GM10248 (cell line): ENCODE results near the gene TAF11.

ENCODE experiments used
- CTCF ChIA-PET: fragments of 300-600 bp; sonication (Branson Sonifier 250); formaldehyde crosslinking; extraction: SDS; loops from one replicate; lab custom pipeline; 2021; ENCODE audit warnings: antibody characterized with exemption; lab: Yijun Ruan, JAX
- POLR2A ChIA-PET: fragments of 350-650 bp; sonication (Branson Sonifier 250); formaldehyde crosslinking; extraction: SDS; loops from one replicate; lab custom pipeline; 2020; ENCODE audit warnings: antibody characterized with exemption; lab: Yijun Ruan, JAX
- DNase-seq: peaks from one replicate; pipeline ENCODE4 v3.0.0; 2012; ENCODE audit errors: extremely low spot score
- TF ChIP-seq, protein P1 (sequence below): IDR thresholded peaks from 2 replicates; pipeline ENCODE4 v1.5.1; 2012; ENCODE audit warnings: mild to moderate bottlenecking, low read depth; ENCODE audit errors: extremely low read depth, missing control alignments, control extremely low read depth

The TAF11 gene

DNA sequence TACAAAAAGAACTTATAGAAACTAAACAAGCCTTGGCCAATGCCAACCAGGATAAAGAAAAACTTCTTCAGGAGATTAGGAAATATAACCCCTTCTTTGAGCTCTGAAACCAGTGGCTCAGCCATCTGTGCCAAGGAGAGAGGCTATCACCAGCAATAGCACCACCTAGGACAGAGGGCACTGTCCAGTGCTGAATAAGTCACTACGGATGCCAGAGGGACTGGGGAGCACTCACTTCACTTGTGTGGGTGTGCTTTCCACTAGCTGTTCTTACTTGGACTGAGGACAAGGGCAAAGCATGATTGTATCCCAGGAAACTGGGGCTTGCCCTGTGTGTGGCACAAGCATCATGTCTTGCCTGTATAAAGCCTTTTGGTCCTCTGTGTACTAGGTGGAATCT is 15.5 kb downstream of the TAF11 start:
- ChIA-PET CTCF (interaction anchor here (0.9 to 2.6 kb wide), 4 partner anchors 15 to 61 kb away, joined by 3 to 9 read pairs (median 3); partner anchors contain the start of gene TAF11), POLR2A (no interaction called here)
- DNase-seq, result no peak
- TF ChIP-seq, protein P1, sequence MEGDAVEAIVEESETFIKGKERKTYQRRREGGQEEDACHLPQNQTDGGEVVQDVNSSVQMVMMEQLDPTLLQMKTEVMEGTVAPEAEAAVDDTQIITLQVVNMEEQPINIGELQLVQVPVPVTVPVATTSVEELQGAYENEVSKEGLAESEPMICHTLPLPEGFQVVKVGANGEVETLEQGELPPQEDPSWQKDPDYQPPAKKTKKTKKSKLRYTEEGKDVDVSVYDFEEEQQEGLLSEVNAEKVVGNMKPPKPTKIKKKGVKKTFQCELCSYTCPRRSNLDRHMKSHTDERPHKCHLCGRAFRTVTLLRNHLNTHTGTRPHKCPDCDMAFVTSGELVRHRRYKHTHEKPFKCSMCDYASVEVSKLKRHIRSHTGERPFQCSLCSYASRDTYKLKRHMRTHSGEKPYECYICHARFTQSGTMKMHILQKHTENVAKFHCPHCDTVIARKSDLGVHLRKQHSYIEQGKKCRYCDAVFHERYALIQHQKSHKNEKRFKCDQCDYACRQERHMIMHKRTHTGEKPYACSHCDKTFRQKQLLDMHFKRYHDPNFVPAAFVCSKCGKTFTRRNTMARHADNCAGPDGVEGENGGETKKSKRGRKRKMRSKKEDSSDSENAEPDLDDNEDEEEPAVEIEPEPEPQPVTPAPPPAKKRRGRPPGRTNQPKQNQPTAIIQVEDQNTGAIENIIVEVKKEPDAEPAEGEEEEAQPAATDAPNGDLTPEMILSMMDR, result no peak

DNA sequence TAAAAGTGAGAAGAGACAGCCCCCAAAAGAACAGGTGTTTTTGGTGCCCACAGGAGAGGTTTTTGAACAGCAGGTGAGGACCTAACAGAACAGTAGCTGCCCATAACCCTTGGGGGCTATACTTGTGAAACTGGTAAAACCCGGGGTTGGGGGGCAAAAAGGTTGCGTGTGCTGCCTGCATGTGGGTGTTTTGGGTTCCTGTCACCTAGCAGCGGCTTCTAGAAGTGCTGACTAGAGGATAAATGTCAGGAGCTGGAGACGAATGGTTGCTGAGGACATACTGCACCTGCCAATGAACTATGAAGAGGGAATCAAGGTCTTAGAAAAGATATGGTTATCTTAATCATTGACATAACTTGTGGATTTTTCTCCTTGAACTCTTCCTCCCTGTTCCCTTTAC is 16.0 kb downstream of the TAF11 start:
- CTCF ChIA-PET, result interaction anchor here (2.6 kb wide), 1 partner anchor 16 kb away, joined by 9 read pairs; the partner anchor contains the start of gene TAF11
- TF ChIP-seq, protein P1, result no peak
- POLR2A ChIA-PET, result interaction anchor here (0.7 kb wide), 1 partner anchor 30 kb away, joined by 3 read pairs; no protein-coding TSS in a partner anchor
- no peak for DNase-seq

DNA sequence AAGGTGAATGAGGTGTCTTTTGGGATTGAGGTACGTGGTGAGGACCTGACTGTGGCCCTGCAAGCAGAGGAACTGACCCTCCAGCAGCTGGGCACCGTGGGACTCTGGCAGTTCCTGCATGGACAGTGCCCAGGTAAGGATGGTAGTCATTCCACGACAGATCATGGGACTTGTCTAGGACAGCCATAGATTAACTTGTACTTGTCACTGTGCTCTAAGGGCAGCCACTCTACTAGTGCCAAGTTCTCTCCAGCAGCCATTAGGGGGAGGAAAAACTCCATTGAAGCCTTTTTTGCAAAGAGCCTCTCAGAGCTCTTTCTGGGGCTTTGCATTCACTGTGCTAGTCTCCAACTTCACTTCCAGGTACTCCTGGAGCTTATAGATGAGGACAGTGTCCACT is 20.4 kb downstream of the TAF11 start:
- CTCF ChIA-PET, result no interaction called here
- POLR2A ChIA-PET, result no interaction called here
- TF ChIP-seq, protein P1, result peak; percentile 5
- no peak for DNase-seq

DNA sequence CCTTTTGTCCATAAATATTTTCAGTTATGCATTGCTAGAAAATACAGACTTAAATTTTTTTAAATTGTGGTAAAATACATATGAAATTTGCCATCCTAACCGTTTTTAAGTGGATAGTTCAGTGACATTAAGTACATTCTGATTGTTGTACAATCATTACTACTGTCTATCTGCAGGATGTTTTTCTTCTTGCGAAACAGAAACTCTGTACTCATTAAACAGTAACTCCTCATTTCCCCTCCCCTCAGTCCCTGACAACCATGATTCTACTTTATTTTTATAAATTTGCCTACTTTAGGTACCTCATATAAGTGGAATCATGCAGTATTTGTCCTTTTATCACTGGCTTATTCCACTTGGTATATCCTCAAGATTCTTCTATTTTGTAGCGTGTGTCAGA is 21.3 kb downstream of the TAF11 start:
- ChIA-PET POLR2A (no interaction called here), CTCF (no interaction called here)
- TF ChIP-seq, protein P1, result no peak
- no peak for DNase-seq

DNA sequence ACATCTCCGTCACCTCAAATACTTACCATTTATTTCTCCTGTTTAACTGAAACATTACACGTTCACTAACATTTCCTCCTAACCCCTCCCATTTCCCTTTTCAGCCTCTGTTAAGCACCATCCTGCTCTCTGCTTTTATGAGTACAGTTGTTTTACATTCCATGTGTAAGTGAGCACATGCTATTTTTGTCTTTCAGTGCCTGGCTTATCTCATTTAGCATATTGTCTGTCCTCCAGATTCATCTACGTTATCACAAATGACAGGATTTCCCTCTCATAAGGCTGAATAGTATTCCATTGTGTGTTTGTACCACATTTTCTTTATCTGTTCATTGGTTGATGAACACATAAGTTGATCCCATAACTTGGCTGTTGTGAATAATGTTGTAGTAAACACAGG is 22.7 kb downstream of the TAF11 start:
- ChIA-PET CTCF (no interaction called here), POLR2A (no interaction called here)
- no peak for DNase-seq
- TF ChIP-seq, protein P1, result no peak

DNA sequence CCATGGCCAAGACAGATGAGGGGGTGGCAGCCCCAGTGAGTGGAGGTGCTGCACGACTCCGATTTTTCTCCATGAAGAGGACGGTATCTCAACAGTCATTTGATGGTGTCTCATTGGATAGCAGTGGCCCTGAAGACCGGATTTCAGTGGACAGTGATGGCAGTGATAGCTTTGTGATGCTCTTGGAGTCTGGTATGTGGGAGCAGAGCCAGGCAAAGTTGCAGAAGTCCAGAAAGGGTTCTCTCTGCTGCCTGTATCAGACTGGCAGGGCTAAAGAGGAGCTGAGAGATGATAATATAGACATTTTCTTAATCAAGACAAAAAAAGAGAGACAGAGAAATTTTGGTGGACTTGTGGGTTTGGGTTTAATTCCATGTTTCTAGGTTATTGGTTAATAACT is 23.8 kb downstream of the TAF11 start:
- ChIA-PET CTCF (interaction anchor here (0.9 to 1.5 kb wide), 3 partner anchors 9 to 15 kb away, joined by 3 to 4 read pairs (median 3); no protein-coding TSS in a partner anchor), POLR2A (interaction anchor here (0.6 kb wide), 1 partner anchor 447 kb away, joined by 7 read pairs; no protein-coding TSS in a partner anchor)

More for the DNA sequence above, 23.8 kb downstream of the TAF11 start:
- TF ChIP-seq, protein P1, result no peak
- no peak for DNase-seq
